Mucosa of descending colon (tissue), 3 donors: ENCODE data around the gene HK3. TPM values are rescaled to one million over a fixed set of nuclear protein-coding genes. Genes with fewer than 3 reads are reported as not detected.

ENCODE experiments used
- ATAC-seq: fragments of 200-7000 bp; cut with Tn5 transposase; one replicate; pipeline ENCODE4 v1.9.1; 2020; ENCODE audit warnings: mild to moderate bottlenecking, moderate library complexity
- DNase-seq, 3 donors: peaks; one replicate each; pipeline ENCODE4 v3.0.0-alpha.2; 2020
- H3K36me3 ChIP-seq: fragments of 200-600 bp; one replicate; pipeline ENCODE4 v1.8.0; 2021; ENCODE audit warnings: low read depth, mild to moderate bottlenecking
- H3K4me1 ChIP-seq: fragments of 200-600 bp; one replicate; pipeline ENCODE4 v1.8.0; 2021; ENCODE audit warnings: low read depth, mild to moderate bottlenecking
- H3K4me3 ChIP-seq: fragments of 200-600 bp; one replicate; pipeline ENCODE4 v1.8.0; 2021; ENCODE audit warnings: mild to moderate bottlenecking
- H3K9me3 ChIP-seq: fragments of 200-600 bp; one replicate; pipeline ENCODE4 v1.8.0; 2021; ENCODE audit warnings: mild to moderate bottlenecking
- CTCF ChIP-seq: fragments of 200-600 bp; IDR thresholded peaks from one replicate; pipeline ENCODE4 v1.8.0; 2022; ENCODE audit warnings: antibody characterized with exemption, mild to moderate bottlenecking
- intact Hi-C, 2 donors: fragments of 100-400 bp; cut with DNase I in 1 of 2; cut with micrococcal nuclease in 1 of 2; formaldehyde crosslinking; loops; one replicate each; pipeline versions ENCODE4 v1.11.0 to v1.11.1; 2022; cut with DNase I, micrococcal nuclease
- total RNA-seq, 3 donors: library from RNA; stranded (reverse); fragmentation: NEBNext Ultra II Directional in 2 of 3; extraction: Animal tissue kit (Norgen Biotek cat#: 25700) in 2 of 3; gene quantifications; one replicate each; pipeline versions ENCODE4 v1.2.1 to v1.2.4, GENCODE V29; 2021 to 2023
- donor health status: DM: no; HTN: no; CAD: no; lungs with moderate emphysema.
- donor health status: DM: no; HTN: no; CAD: no.
- donor health status: DM: no; HTN: yes; CAD: no.

The HK3 gene
- total RNA-seq, 3 donors from 2014 or later, result 2.4 to 12.8 (median 7.7) TPM

GRCh38 chr5:176857894-176858273 is 41.3 kb downstream of the HK3 start:
- DNase-seq (no peak), ATAC-seq (no peak)
- Histone ChIP-seq H3K36me3 (no peaks in the 10 kb centered on the region), H3K4me3 (no peak overlapping the region), H3K9me3 (no peaks in the 10 kb centered on the region), H3K4me1 (no peaks in the 10 kb centered on the region)
- no peak for TF ChIP-seq CTCF
- intact Hi-C loops, result no loop called here

- TF ChIP-seq CTCF, result no peak
- Histone ChIP-seq H3K4me1 (no peaks in the 10 kb centered on the region), H3K9me3 (no peaks in the 10 kb centered on the region), H3K36me3 (no peaks in the 10 kb centered on the region), H3K4me3 (no peak overlapping the region)
- DNase-seq, result no peak
- ATAC-seq, result no peak
- intact Hi-C loops, result no loop called here
These were observed 41.8 kb downstream of the HK3 start for GRCh38 chr5:176857216-176857893.

- Histone ChIP-seq H3K4me1 (no peaks in the 10 kb centered on the region), H3K36me3 (no peaks in the 10 kb centered on the region), H3K9me3 (no peaks in the 10 kb centered on the region), H3K4me3 (no peak overlapping the region)
- intact Hi-C loops, result no loop called here
- no peak for TF ChIP-seq CTCF
- ATAC-seq, result no peak
- no peak for DNase-seq
These were observed 42.4 kb downstream of the HK3 start for GRCh38 chr5:176856746-176857145.

GRCh38 chr5:176855598-176855997 is 43.5 kb downstream of the HK3 start:
- no peak for TF ChIP-seq CTCF

GRCh38 chr5:176854164-176854563 is 45.0 kb downstream of the HK3 start:
- no peaks in the 10 kb centered on the region for H3K9me3 ChIP-seq
- DNase-seq, result no peak
- intact Hi-C loops, result no loop called here
- H3K36me3 ChIP-seq, result no peaks in the 10 kb centered on the region
- TF ChIP-seq CTCF, result no peak
- no peaks in the 10 kb centered on the region for H3K4me1 ChIP-seq
- ATAC-seq, result no peak
- H3K4me3 ChIP-seq, result no peak overlapping the region

More at GRCh38 chr5:176855598-176855997, 43.5 kb downstream of the HK3 start:
- ATAC-seq (no peak), DNase-seq (no peak)
- Histone ChIP-seq H3K4me1 (no peaks in the 10 kb centered on the region), H3K4me3 (no peak overlapping the region), H3K36me3 (no peaks in the 10 kb centered on the region), H3K9me3 (no peaks in the 10 kb centered on the region)
- intact Hi-C loops, result no loop called here
